ENCODE measurements around the gene CAMKK1.
A peak's percentile ranks its signal among the peaks of the same experiment; 100 is the strongest.

Gene CAMKK1

GRCh38 chr17:3843935-3844516 is 48.8 kb downstream of the CAMKK1 start:
- DNase-seq, result peak; percentile 56

GRCh38 chr17:3838206-3838605 is 54.6 kb downstream of the CAMKK1 start:
- no peak for DNase-seq

GRCh38 chr17:3836551-3836950 is 56.3 kb downstream of the CAMKK1 start:
- no peak for DNase-seq

GRCh38 chr17:3835410-3836229 is 57.2 kb downstream of the CAMKK1 start:
- DNase-seq, result no peak

- no peak for DNase-seq
Observed at GRCh38 chr17:3834811-3835210, 58.0 kb downstream of the CAMKK1 start.

GRCh38 chr17:3828852-3829232 is 64.0 kb downstream of the CAMKK1 start:
- no peak for DNase-seq

GRCh38 chr17:3828151-3828851 is 64.6 kb downstream of the CAMKK1 start:
- DNase-seq, result no peak

GRCh38 chr17:3827124-3827773 is 65.6 kb downstream of the CAMKK1 start:
- peak; percentile 83 for DNase-seq

- no peak for DNase-seq
Observed at GRCh38 chr17:3826191-3826590, 66.7 kb downstream of the CAMKK1 start.

GRCh38 chr17:3821101-3821500 is 71.8 kb downstream of the CAMKK1 start:
- no peak for DNase-seq

GRCh38 chr17:3818786-3819185 is 74.1 kb downstream of the CAMKK1 start:
- no peak for DNase-seq

GRCh38 chr17:3817851-3818605 is 74.8 kb downstream of the CAMKK1 start:
- DNase-seq, result no peak

GRCh38 chr17:3815925-3816324 is 76.9 kb downstream of the CAMKK1 start:
- DNase-seq, result no peak

GRCh38 chr17:3815122-3815521 is 77.7 kb downstream of the CAMKK1 start:
- DNase-seq, result no peak

- no peak for DNase-seq
Observed at GRCh38 chr17:3814361-3814760, 78.5 kb downstream of the CAMKK1 start.

GRCh38 chr17:3813171-3813570 is 79.7 kb downstream of the CAMKK1 start:
- no peak for DNase-seq

- DNase-seq, result no peak
Observed at GRCh38 chr17:3812771-3813170, 80.1 kb downstream of the CAMKK1 start.

- DNase-seq, result no peak
Observed at GRCh38 chr17:3812284-3812683, 80.6 kb downstream of the CAMKK1 start.
